ENCODE data around the gene AP4S1. TPM values are rescaled to one million over a fixed set of nuclear protein-coding genes. Genes with fewer than 3 reads are reported as not detected.
A peak's percentile ranks its signal among the peaks of the same experiment; 100 is the strongest.

Gene AP4S1
- total RNA-seq, 1 experiment from 2014 or later, result 3.3 TPM

Small RNA genes within 50 kb of the gene (microRNA-seq; reads per million reads assigned to microRNA genes)
- 13.7 reads per million, percentile 33 among the genes with 10 or more reads in this experiment for gene MIR624 (ENCODE audit: unreplicated experiment)

Other genes starting within 250 kb of the AP4S1 start
- gene COCH, start 151.1 kb upstream of the AP4S1 start, total RNA-seq (2021; ENCODE audit: unreplicated experiment), result 1.3 TPM
- 29.2 TPM for gene STRN3, start 730 bp downstream of the AP4S1 start, total RNA-seq (2021; ENCODE audit: unreplicated experiment)
- 101 TPM for gene HECTD1, start 182.1 kb downstream of the AP4S1 start, total RNA-seq (2021; ENCODE audit: unreplicated experiment)

Measured in Panc1 (cell line).